T follicular helper cell (primary cell): ENCODE data around the gene CNIH2.
"Not testable (repeated sequence)": the region's sequence is repeated elsewhere in the genome, so short reads cannot be mapped to it uniquely, and the experiment has no call there.

ENCODE experiments used
- DNase-seq: peaks from one replicate; pipeline ENCODE4 v3.0.0-alpha.2; 2020; ENCODE audit warnings: low read depth
- total RNA-seq, 2 experiments: gene quantifications; one replicate each; lab custom pipeline; 2026; lab: John Stamatoyannopoulos, UW

CNIH2 gene
- 0.26 to 0.54 reads per million in 2 experiments for total RNA-seq

GRCh38 chr11:66277471-66278362 lies at the start of gene CNIH2:
Gene CNIH2, plus strand, starts transcription at chr11:66278175. Its CDS starts 282 bp downstream, at chr11:66278457.
- no peak for DNase-seq

DNA sequence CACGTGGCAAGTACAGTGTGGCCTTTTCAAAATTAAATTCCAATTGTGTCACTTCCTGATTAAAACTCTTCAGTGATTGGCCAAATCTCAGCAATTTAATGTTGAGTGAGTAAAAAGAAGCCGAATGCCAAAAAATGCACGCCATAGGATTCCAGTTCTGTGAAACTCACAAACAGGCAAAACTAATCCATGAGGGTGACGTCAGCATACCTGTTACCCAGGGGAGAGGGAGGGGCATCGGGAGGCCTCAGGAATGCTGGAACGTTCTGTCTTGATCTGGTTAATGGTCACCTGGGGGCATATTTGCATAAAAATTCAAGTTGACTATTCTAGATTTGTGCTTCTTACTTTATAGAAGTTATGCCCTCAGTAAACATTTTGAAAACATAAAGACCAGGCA lies 49.5 kb upstream of the CNIH2 start:
- DNase-seq = no peak

DNA sequence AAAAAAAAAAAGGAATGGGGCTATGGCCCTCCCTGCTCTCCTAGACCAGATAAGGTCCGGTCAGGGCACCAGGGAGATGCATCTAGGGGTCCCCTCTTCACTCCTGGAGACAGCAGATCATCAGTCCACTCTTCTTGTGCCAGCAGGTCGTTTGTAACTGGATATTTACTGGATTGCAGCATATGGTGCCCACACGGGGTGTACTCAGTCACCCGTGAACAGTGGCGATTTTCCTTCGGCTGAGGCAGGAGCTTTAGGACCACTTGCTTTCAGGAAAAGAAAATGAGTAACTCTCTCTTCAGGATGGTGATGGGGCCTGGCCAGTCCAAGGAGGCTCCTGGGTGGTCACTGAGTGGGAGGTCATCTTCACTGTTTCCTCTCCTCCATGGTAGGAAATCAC lies 47.8 kb upstream of the CNIH2 start:
- DNase-seq = no peak

DNA sequence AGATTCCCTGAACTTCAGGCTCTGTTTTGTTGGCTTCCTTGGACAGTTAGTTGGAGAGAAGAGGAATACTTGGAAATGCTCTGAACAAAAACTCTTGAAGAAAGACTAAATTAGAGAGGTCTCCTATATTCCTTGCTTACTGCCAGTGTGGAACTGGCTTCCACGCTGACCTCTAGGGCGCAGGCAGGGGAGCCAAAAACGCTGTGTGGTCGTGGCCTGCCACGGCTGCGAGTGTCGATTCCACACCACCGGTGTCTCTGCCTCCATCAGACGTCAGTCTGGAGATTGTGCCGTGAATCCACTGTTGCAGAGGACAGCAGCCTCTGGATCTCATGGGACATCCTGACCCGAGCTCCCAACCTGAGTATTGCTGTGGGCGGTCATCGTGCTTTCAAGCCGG lies 47.0 kb upstream of the CNIH2 start:
- no peak for DNase-seq

- DNase-seq = no peak
These were observed 46.4 kb upstream of the CNIH2 start for GRCh38 chr11:66231561-66231960.

DNA sequence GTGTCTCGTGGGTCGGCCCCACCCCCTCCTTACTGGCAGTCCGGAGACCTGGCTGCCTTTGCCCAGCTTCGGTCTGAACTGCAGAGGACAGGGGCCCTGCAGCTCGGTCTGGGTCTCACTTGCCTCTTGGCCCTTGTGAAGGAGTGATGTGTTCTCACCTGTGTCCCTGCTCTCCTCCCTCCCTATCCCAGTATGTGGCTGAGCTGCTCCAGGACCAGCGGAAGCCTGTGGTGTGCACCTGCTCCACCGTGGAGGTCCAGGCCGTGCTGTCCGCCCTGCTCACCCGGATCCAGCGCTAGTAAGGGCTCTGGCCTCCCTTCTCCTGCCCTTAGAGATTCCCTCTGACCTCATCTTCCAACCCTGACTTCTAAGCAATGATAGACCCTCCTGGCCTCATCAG lies 45.2 kb upstream of the CNIH2 start:
- DNase-seq = no peak

- DNase-seq = no peak
These were observed 44.7 kb upstream of the CNIH2 start for GRCh38 chr11:66233301-66233700.

- DNase-seq = no peak
These were observed 42.8 kb upstream of the CNIH2 start for GRCh38 chr11:66235141-66235540.

GRCh38 chr11:66237867-66238266 lies 40.1 kb upstream of the CNIH2 start:
- no peak for DNase-seq

DNA sequence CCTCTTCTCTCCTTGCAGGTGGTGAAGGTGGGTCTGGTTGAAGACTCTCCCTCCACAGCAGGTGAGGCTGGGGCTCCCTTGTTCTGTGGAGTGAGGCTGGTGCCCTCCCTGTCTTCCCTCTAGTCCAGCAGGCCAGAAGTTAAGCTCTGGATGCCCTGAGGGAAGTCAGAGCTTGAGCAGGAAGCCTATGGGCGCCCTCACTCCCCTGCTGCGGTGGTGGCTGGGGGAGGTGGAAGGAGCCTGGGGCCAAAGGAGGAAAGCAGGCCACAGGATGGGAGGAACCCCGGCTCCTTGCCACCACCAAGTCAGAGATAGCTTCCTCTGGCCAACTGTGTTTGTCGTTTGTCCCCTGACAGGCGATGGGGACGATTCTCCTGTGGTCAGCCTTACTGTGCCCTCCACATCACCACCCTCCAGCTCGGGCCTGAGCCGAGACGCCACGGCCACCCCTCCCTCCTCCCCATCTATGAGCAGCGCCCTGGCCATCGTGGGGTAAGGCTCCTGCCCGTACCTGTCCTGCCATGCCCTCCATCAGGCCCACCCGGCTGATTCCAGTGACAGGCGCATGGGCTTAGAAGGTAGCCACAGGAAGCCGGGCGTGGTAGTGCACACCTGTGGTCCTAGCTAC lies 39.1 kb upstream of the CNIH2 start:
- no peak for DNase-seq

GRCh38 chr11:66239511-66239910 lies 38.5 kb upstream of the CNIH2 start:
- DNase-seq = no peak

DNA sequence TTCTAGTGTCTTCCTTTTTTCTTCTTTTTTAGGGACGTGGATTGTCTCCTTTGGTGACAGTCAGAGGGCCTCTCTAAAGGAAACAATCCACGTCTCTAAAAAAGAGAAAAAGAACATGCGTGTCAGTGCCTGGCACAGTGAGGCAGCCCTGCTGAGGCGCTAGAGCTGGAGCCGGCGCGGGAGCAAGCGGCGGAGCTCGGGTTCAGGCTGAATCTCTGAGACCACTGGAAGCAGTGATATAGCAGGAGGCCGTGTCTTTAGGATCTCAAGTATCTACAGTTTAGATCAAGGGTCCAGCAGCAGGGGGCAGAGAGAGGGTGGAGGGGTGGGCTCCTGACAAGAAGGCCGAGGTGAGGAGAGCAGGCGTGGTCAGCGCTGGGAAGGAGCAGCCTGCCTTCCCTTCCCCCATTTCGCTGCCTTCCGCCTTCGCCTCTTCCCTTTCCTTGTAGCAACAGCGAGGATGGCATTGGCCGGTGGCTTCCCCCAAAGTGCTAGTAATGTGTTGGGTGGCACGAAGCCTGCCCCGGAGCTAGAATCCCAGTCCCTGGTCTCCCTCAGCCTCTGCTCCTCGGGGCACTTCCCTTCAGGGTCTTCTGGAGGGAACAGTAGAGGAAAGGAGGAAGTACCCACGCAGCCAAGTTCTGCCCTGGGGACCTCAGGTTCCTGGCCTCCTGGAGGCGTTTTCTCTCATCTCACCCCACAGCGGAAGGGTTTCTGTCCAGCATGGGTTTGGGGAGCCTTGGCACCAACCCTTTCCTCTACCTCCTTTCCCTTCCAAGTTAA lies 37.8 kb upstream of the CNIH2 start:
- DNase-seq = no peak

- DNase-seq = no peak
These were observed 37.2 kb upstream of the CNIH2 start for GRCh38 chr11:66240781-66241136.

GRCh38 chr11:66242095-66242765 lies 35.7 kb upstream of the CNIH2 start:
- DNase-seq = no peak

DNA sequence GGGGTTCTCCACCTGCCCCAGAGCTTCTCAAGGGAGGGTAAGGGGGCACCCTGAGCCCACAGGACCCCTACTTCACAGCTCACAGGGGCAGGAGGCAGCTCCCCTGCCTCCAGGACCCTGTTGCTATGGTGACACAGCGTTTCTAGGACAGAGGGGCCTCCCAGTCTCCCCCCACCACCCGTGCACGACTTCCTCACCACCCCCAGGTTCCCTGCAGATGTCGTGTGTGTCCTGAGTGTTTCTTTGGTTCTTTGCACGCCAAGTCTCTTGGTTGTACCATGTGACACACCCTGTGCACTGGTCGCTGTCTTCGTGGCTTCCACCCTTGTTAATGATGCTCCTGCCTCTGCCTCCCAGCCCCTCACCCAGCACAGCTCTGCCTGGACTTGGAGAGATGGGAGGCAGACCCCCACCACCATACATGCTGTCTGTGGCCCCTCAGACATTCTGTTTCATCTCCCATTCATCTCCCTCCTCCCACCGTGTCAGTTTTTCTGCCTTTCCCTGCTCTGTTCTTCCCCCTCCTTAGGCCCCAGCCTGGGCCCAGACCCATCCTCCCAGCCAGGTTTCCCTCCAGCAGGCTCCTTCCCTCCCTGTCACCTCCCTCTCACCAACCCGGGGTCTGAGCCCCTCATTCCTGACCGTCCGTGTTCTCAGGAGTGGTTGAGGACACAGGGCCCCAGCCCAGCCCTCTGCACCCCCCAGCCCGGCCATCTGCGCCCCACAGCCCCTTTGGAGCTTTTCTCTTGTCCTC lies 34.0 kb upstream of the CNIH2 start:
- no peak for DNase-seq

- no peak for DNase-seq
These were observed 30.7 kb upstream of the CNIH2 start for GRCh38 chr11:66247295-66247694.

DNA sequence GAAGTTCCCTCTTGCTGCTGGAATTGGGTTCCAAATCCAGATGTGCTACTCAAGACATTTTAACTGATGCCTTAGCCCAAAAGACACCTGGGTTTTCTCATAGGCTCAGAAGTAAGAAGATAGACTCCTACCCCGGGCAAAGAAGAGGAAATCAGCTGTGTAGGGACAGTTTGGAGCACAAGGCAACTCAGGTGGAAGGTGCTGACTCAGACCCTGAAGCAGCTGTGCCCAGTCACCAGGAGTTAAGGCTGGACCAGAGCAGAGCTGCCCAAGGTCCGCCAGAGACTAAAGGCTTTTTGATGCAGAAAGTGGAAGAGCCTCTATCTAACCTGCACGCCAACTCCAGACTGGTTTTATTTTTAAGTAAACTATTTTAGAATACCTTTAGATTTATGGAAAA lies 30.2 kb upstream of the CNIH2 start:
- DNase-seq = no peak

DNA sequence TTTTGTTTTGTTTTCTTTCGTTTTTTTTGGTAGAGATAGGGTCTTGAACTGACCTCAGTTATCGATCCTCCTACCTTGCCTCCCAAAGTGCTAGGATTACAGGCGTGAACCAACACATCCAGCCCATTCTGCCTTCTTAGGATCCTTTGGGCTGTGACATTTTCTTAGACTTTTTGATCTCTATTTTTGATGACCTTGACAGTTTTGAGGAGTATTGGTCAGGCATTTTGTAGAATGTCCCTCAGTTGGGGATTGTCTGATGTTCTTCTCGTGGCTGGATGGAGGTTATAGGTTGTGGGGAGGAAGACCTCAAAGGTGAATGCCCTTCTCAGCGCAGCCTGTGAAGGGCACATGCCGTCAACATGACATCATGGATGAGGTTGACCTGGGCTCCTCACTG lies 29.1 kb upstream of the CNIH2 start:
- DNase-seq = no peak

DNA sequence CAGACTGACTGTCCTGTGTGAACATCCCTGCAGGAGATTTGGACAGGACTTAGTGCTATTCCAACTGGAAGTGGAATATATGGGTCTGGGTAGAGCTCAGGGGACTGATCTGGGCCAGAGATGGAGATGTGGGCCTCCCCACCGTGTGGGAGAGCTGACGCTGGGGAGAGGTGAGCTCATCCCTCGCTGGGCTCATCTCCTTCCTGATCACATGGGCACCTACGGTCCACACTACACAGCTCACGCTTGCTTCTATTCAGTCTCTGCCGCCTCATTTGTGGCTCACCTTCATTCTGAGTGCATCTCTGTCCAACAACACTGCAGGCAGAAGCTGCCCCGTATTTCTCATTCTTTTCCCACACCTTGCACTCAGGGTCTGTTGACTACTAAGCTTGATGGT lies 26.2 kb upstream of the CNIH2 start:
- no peak for DNase-seq

DNA sequence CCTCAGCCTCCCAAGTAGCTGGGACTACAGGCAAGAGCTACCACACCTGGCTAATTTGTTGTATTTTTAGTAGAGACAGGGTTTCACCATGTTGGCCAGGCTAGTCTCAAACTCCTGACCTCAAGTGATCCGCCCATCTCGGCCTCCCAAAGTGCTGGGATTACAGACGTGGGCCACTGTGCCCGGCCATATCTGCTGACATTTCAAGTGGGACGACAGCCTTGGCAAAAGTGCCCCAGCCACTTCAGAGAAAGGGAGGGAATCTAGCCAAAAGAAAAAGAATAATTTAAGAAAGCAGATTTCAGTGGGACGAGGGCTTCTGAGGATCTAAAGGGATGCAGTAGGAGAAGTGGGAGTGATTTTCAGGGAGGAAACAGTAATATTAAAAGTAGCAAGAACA lies 24.9 kb upstream of the CNIH2 start:
- not testable (repeated sequence) for DNase-seq

GRCh38 chr11:66258473-66258893 lies 19.5 kb upstream of the CNIH2 start:
- DNase-seq = no peak
